LNCaP clone FGC (cell line): Measurements from ENCODE around the gene ZNF598.
"Not testable (repeated sequence)": the region's sequence is repeated elsewhere in the genome, so short reads cannot be mapped to it uniquely, and the experiment has no call there.

Experiments used
- DNase-seq: peaks from one replicate; pipeline ENCODE4 v3.0.0-alpha.2; 2011; ENCODE audit warnings: low read depth
- H3K4me3 ChIP-seq: 2 replicates; pipeline ENCODE4 v1.5.1; 2011; ENCODE audit warnings: mild to moderate bottlenecking, low read depth, low read length, control low read depth
- TF ChIP-seq, protein P1 (sequence below): IDR thresholded peaks from 2 replicates; pipeline ENCODE4 v1.5.1; 2012; ENCODE audit warnings: mild to moderate bottlenecking; ENCODE audit not compliant: control insufficient read depth, insufficient read depth; ENCODE audit errors: extremely low read depth

The ZNF598 gene

DNA sequence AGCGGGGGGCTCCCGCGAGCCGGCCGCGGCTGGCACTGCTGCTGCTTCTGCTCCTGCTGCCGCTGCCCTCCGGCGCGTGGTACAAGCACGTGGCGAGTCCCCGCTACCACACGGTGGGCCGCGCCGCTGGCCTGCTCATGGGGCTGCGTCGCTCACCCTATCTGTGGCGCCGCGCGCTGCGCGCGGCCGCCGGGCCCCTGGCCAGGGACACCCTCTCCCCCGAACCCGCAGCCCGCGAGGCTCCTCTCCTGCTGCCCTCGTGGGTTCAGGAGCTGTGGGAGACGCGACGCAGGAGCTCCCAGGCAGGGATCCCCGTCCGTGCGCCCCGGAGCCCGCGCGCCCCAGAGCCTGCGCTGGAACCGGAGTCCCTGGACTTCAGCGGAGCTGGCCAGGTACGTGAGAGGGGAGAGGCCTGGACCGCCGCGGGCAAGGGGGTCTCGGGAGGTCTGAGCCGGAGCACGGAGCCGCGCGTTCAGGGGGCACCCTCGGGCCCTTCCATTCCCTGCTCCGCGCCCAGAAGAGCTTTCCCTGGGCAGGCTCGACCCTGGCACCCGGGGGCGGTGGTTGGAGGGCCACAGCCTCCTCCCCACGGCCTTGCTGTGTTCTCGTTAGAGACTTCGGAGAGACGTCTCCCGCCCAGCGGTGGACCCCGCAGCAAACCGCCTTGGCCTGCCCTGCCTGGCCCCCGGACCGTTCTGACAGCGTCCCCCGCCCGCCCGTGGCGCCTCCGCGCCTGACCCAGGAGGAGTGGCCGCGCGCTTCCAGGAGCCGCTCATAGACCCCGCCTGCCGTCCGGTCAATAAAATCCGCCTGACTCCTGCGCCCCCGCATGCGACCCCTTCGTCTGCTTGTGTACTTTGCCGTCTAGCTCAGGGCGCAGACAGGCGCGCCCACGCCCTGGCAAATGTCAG, 10.6 kb upstream of the ZNF598 start:
- no peak overlapping the region for H3K4me3 ChIP-seq
- no peak for DNase-seq
- TF ChIP-seq, protein P1, sequence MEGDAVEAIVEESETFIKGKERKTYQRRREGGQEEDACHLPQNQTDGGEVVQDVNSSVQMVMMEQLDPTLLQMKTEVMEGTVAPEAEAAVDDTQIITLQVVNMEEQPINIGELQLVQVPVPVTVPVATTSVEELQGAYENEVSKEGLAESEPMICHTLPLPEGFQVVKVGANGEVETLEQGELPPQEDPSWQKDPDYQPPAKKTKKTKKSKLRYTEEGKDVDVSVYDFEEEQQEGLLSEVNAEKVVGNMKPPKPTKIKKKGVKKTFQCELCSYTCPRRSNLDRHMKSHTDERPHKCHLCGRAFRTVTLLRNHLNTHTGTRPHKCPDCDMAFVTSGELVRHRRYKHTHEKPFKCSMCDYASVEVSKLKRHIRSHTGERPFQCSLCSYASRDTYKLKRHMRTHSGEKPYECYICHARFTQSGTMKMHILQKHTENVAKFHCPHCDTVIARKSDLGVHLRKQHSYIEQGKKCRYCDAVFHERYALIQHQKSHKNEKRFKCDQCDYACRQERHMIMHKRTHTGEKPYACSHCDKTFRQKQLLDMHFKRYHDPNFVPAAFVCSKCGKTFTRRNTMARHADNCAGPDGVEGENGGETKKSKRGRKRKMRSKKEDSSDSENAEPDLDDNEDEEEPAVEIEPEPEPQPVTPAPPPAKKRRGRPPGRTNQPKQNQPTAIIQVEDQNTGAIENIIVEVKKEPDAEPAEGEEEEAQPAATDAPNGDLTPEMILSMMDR: no peak

GRCh38 chr16:2019518-2019920, 9.9 kb upstream of the ZNF598 start, which contains the start of gene NPW:
NPW (plus strand) TSS chr16:2019785.
- H3K4me3 ChIP-seq: no peak within 1 kb of the TSS
- no peak for DNase-seq
- TF ChIP-seq, protein P1: no peak

- no peak overlapping the region for H3K4me3 ChIP-seq
- no peak for DNase-seq
- TF ChIP-seq, protein P1: peak; percentile 18; the same call in 1 of the 2 replicates
Measured at GRCh38 chr16:2016407-2016922, 6.8 kb upstream of the ZNF598 start.

DNA sequence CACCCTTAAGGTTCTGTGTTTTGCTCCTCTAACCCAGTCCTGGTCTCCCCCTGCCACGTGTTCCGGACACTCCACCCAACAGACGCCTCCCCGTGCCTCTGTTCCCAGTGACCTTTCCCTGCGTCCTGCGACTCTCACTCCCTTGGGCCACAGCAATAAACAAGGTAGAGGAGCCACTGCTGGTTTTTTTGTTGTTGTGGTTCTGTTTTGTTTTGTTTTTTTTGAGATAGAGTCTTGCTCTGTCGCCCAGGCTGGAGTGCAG, 6.3 kb upstream of the ZNF598 start:
- no peak for DNase-seq
- TF ChIP-seq, protein P1: no peak
- H3K4me3 ChIP-seq: no peak overlapping the region

DNA sequence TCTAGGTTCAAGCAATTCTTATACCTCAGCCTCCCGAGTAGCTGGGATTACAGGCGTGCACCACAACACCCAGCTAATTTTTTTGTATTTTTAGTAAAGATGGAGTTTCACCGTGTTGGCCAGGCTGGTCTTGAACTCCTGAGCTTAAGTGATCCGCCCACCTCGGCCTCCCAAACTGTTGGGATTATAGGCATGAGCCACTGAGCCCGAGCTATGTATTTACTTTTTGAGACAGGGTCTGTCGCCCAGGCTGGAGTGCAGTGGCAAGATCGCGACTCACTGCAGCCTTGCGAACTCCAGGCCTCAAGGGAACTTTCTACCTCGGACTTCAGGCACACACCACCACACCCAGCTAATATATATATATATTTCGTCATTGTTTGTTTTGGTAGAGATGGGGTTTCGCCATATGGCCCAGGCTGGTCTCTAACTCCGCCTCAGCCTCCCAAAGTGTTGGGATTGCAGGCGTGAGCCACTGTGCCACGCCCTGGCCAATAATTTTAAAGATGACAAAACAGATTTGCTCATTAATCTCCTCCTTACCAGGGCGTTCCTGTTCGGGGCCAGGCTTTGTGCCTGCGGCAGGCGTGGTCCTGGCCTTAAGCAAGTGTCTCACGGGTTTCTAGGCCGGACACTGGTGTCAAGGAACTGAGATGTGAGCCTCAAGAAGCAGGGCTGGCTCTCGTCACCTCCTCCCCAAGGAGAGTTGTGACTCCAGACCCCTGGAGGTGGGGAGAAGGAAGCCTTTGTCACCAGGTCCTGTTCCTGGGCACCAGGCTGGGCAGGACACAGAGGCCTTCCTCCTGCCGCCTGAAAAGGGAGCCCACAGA, 5.7 kb upstream of the ZNF598 start:
- no peak overlapping the region for H3K4me3 ChIP-seq
- TF ChIP-seq, protein P1: no peak
- DNase-seq: peak; percentile 96

GRCh38 chr16:2013527-2013926, 3.9 kb upstream of the ZNF598 start:
- H3K4me3 ChIP-seq: no peak overlapping the region
- TF ChIP-seq, protein P1: no peak
- no peak for DNase-seq

DNA sequence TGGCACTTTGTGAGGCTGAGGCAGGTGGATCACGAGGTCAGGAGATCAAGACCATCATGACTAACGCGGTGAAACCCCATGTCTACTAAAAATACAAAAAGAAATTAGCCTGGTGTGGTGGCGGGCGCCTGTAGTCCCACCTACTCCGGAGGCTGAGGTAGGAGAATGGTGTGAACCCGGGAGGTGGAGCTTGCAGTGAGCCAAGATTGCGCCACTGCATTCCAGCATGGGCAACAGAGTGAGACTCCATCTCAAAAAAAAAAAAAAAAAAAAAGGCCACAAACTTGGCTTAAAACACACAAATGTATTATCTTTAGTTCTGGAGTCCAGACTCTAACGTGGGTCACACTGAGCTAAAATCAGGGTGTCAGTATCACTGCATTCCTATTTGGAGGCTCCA, 2.1 kb upstream of the ZNF598 start:
- not testable (repeated sequence) for H3K4me3 ChIP-seq, DNase-seq
